ENCODE data around the gene DBET. TPM values are rescaled to one million over a fixed set of nuclear protein-coding genes. Genes with fewer than 3 reads are reported as not detected.
A peak's percentile ranks its signal among the peaks of the same experiment; 100 is the strongest.
"Not testable (repeated sequence)": the region's sequence is repeated elsewhere in the genome, so short reads cannot be mapped to it uniquely, and the experiment has no call there.

DBET gene
- total RNA-seq, 1 donor from 2014 or later, result not detected

- Histone ChIP-seq H3K9me3 (no peaks in the 10 kb centered on the region), H3K27me3 (peaks cover 17% of the 10 kb centered on the region), H3K36me3 (no peaks in the 10 kb centered on the region), H3K27ac (no peak overlapping the region), H3K4me3 (peak overlapping the region in 1 of 2 donors; percentile 36), H3K4me1 (peaks cover 0 to 14% of the 10 kb centered on the region in 2 donors)
- TF ChIP-seq, protein P1, sequence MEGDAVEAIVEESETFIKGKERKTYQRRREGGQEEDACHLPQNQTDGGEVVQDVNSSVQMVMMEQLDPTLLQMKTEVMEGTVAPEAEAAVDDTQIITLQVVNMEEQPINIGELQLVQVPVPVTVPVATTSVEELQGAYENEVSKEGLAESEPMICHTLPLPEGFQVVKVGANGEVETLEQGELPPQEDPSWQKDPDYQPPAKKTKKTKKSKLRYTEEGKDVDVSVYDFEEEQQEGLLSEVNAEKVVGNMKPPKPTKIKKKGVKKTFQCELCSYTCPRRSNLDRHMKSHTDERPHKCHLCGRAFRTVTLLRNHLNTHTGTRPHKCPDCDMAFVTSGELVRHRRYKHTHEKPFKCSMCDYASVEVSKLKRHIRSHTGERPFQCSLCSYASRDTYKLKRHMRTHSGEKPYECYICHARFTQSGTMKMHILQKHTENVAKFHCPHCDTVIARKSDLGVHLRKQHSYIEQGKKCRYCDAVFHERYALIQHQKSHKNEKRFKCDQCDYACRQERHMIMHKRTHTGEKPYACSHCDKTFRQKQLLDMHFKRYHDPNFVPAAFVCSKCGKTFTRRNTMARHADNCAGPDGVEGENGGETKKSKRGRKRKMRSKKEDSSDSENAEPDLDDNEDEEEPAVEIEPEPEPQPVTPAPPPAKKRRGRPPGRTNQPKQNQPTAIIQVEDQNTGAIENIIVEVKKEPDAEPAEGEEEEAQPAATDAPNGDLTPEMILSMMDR (IDR thresholded peaks at IDR 0.05), result no peak
- intact Hi-C loops (cut with DNase I), result no loop called here
- DNase-seq (ENCODE audit: low spot score in 2 of 2), result no peak
These were observed 45.9 kb upstream of the DBET start for GRCh38 chr4:190018201-190018920.

GRCh38 chr4:190019023-190019858, 45.1 kb upstream of the DBET start:
- DNase-seq (ENCODE audit: low spot score in 2 of 2), result no peak
- peak overlapping the region; percentile 8 to 13 for H3K4me3 ChIP-seq
- intact Hi-C loops (cut with DNase I), result no loop called here
- no peaks in the 10 kb centered on the region for H3K9me3 ChIP-seq
- TF ChIP-seq, protein P1 (IDR thresholded peaks at IDR 0.05), result no peak
- peaks cover 0 to 14% of the 10 kb centered on the region in 2 donors for H3K4me1 ChIP-seq
- peaks cover 17% of the 10 kb centered on the region for H3K27me3 ChIP-seq
- H3K36me3 ChIP-seq, result no peaks in the 10 kb centered on the region
- H3K27ac ChIP-seq, result no peak overlapping the region

GRCh38 chr4:190019859-190020463, 44.3 kb upstream of the DBET start:
- H3K27me3 ChIP-seq, result peaks cover 17% of the 10 kb centered on the region
- intact Hi-C loops (cut with DNase I); DNase-seq (ENCODE audit: low spot score in 2 of 2); H3K9me3 ChIP-seq; H3K36me3 ChIP-seq; H3K27ac ChIP-seq: not testable (repeated sequence)
- peaks cover 0 to 11% of the 10 kb centered on the region in 2 donors for H3K4me1 ChIP-seq
- peak overlapping the region; percentile 42 to 52 for H3K4me3 ChIP-seq

DNA sequence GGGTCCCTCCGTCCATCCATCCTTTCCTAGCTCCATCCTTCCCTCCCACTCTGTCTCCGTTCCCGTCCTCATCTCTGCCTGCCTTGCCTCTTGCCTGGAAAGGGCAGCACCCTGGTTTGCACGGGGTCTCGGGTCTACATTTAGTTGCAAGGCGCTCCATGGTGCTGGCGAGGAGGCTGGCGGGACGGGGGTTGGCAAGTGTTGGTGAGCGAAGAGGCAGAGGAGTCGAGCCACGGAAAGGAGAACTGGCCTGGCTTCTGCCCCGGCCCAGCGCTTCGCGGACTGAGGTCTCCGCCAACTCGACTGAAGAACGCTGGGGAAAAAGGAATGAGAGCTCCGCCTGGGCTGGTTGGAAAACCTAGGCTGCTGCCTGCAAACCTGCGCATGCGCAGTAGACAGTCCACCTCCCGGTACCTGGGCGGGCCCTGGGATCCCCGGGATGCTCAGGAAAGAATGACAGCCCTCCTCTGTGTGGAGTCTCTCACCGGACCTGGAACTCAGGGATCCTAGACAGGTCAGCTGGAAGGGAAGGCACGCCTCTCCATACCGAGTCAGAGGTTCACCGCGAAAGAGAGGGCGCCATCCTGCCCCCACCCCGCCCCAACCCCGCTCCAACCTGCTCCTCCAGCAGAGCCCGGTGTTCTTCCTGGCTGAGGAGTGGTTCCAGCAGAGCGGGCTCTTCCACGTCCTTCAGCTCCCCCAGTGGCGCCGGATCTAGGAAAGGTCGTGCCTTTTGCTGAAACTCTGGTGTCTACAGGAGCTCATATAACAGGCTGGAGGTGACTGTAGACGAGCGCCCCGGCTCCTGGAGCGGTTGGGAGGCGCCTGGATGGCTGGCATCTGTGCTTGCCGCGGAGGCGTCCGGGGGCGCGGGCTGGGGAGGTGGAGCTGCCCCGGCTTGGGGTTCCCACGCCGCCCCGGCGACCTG, 43.2 kb upstream of the DBET start:
- Histone ChIP-seq H3K27me3 (peaks cover 17% of the 10 kb centered on the region), H3K27ac (no peak overlapping the region), H3K9me3 (no peaks in the 10 kb centered on the region), H3K4me1 (peaks cover 0 to 11% of the 10 kb centered on the region in 2 donors), H3K4me3 (peak overlapping the region; percentile 42 to 52), H3K36me3 (no peaks in the 10 kb centered on the region)
- intact Hi-C loops (cut with DNase I), result no loop called here
- no peak for DNase-seq (ENCODE audit: low spot score in 2 of 2)
- TF ChIP-seq, protein P1 (IDR thresholded peaks at IDR 0.05), result no peak

DNA sequence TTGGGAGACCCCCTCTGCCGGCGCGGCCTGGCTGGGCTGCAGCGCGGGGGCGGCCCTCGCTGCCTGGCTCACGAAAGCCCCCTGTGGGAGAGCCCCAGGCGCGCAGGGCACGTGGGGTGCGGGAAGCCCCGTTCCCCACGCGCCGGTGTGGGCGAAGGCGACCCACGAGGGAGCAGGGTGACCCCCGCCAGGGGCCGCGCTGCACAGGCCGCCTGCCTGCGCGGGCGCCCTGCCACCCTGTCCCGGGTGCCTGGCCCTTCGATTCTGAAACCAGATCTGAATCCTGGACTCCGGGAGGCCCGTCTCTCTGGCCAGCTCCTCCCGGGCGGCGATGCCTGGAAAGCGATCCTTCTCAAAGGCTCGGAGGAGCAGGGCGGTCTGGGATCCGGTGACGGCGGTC, 42.3 kb upstream of the DBET start:
- H3K9me3 ChIP-seq; DNase-seq (ENCODE audit: low spot score in 2 of 2); intact Hi-C loops (cut with DNase I); H3K36me3 ChIP-seq; H3K27ac ChIP-seq: not testable (repeated sequence)
- Histone ChIP-seq H3K4me1 (peaks cover 0 to 11% of the 10 kb centered on the region in 2 donors), H3K27me3 (peaks cover 15% of the 10 kb centered on the region), H3K4me3 (peak overlapping the region; percentile 35 to 39)

GRCh38 chr4:190022614-190023281, 41.6 kb upstream of the DBET start:
- intact Hi-C loops (cut with DNase I); DNase-seq (ENCODE audit: low spot score in 2 of 2); H3K27me3 ChIP-seq; H3K36me3 ChIP-seq; H3K27ac ChIP-seq; H3K4me1 ChIP-seq; H3K9me3 ChIP-seq: not testable (repeated sequence)
- peak overlapping the region; percentile 31 to 56 for H3K4me3 ChIP-seq

- not testable (repeated sequence) for DNase-seq (ENCODE audit: low spot score in 2 of 2); H3K4me1 ChIP-seq
These were observed 37.1 kb upstream of the DBET start, which contains the start of gene FRG2 for GRCh38 chr4:190027156-190027555. FRG2 (minus strand) TSS chr4:190027256; CDS start chr4:190027204, 52 bp downstream.

GRCh38 chr4:190031264-190031663, 33.0 kb upstream of the DBET start:
- H3K36me3 ChIP-seq; intact Hi-C loops (cut with DNase I); H3K27me3 ChIP-seq; H3K27ac ChIP-seq; H3K9me3 ChIP-seq; H3K4me3 ChIP-seq; H3K4me1 ChIP-seq; DNase-seq (ENCODE audit: low spot score in 2 of 2): not testable (repeated sequence)

More at GRCh38 chr4:190027156-190027555, 37.1 kb upstream of the DBET start, which contains the start of gene FRG2:
- H3K9me3 ChIP-seq; intact Hi-C loops (cut with DNase I); H3K27me3 ChIP-seq; H3K4me3 ChIP-seq; H3K36me3 ChIP-seq; H3K27ac ChIP-seq: not testable (repeated sequence)

- H3K4me3 ChIP-seq; H3K27ac ChIP-seq; DNase-seq (ENCODE audit: low spot score in 2 of 2); intact Hi-C loops (cut with DNase I); H3K9me3 ChIP-seq; H3K27me3 ChIP-seq; H3K4me1 ChIP-seq; H3K36me3 ChIP-seq: not testable (repeated sequence)
These were observed 26.5 kb upstream of the DBET start for GRCh38 chr4:190037704-190038388.
